GM18511 (cell line): Measurements from ENCODE around the gene BZW1.
"Not testable (repeated sequence)": the region's sequence is repeated elsewhere in the genome, so short reads cannot be mapped to it uniquely, and the experiment has no call there.

ENCODE experiments used
- ATAC-seq: cut with Tn5 transposase; IDR thresholded peaks from one replicate; pipeline ENCODE4 v1.9.1; 2021; ENCODE audit warnings: mild to moderate bottlenecking, moderate library complexity; ENCODE audit not compliant: unreplicated experiment

BZW1 gene

DNA sequence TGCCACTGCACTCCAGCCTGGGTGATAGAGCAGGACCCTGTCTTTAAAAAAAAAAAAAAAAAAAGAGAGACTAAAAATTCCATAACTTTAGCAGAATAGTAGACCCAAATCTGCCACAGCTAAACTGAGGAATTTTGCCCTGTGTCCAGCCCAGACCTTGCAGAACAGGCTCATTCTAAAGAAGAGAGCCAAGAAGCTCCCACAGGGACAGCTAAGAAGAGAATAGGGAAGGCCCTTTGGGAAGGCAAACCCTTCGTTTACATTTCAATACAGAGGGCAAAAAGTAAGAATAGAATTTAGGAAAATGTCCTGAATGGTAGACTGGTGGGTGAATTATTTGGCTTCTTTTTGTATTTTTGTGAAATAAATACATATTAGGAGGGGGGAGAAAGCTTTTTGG, 21.5 kb upstream of the BZW1 start:
- no peak for ATAC-seq

DNA sequence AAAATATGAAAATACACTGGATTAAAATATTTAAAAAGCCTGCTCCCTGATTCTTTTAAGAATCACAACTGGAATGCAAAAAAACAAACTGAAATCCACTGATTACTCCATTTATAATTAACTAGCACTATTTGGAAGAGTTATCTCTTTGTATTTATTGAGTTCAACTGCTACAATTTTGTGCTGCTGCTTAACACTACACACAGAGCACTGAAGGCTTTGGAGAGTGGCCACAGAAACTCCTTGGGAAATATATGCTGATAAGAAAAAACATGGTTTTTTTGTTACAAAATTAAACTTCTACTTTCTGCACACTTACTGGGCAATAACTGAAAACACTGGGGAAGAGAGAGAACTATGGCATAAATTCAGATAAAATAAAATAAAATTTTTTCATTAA, 19.8 kb upstream of the BZW1 start:
- ATAC-seq: no peak

GRCh38 chr2:200794143-200794542, 17.6 kb upstream of the BZW1 start:
- no peak for ATAC-seq

GRCh38 chr2:200795028-200795440, 16.7 kb upstream of the BZW1 start:
- no peak for ATAC-seq

- no peak for ATAC-seq
These were observed 15.1 kb upstream of the BZW1 start for GRCh38 chr2:200796561-200796960.

- ATAC-seq: no peak
These were observed 14.4 kb upstream of the BZW1 start for GRCh38 chr2:200797242-200797770.

DNA sequence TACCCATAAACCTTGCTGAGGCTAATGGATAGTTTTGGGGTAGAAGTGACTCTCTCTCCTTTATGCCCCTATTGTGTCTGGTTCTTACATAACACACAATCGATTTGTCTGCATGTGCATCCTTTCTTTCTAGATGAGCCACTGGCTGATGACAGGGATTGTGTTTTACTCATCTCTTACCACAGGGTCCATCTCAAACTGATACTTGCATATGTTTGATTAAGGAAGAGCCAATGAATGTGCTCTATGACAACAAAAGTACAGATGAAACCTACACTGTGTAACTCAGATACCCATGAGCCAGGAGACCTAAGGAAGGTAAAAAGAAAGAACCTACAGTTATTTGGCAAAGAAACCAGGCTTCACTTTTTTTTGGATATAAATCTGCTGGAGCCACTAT, 13.2 kb upstream of the BZW1 start:
- ATAC-seq: no peak

GRCh38 chr2:200800458-200800857, 11.3 kb upstream of the BZW1 start:
- no peak for ATAC-seq

- ATAC-seq: not testable (repeated sequence)
These were observed 10.3 kb upstream of the BZW1 start for GRCh38 chr2:200801431-200801830.

GRCh38 chr2:200809506-200810251, 2.0 kb upstream of the BZW1 start:
- no peak for ATAC-seq

- no peak for ATAC-seq
These were observed 1.3 kb upstream of the BZW1 start for GRCh38 chr2:200810252-200810997.

DNA sequence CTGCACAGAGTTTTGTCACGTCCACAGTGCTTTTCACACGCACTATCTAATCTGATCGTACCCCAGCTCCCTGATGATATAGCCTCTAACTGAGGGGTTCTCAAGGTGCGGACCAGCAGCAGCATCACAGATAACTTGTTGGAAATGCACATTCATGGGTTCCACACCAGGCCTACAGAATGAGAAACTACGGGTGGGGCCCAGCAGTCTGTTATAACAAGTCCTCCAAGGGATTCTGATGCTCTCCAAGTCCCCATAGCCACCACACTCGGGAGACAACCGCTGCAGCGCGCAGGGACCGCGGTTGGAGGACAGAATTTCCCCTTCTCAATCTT, 745 bp upstream of the BZW1 start:
- no peak for ATAC-seq

- peak; percentile 46 for ATAC-seq
These were observed 662 bp downstream of the BZW1 start for GRCh38 chr2:200812122-200813022.

- ATAC-seq: no peak
These were observed 2.6 kb downstream of the BZW1 start for GRCh38 chr2:200814276-200814815.

GRCh38 chr2:200814917-200815316, 3.2 kb downstream of the BZW1 start:
- no peak for ATAC-seq

- ATAC-seq: not testable (repeated sequence)
These were observed 7.0 kb downstream of the BZW1 start for GRCh38 chr2:200818732-200819131.

- no peak for ATAC-seq
These were observed 9.0 kb downstream of the BZW1 start for GRCh38 chr2:200820573-200821234.

DNA sequence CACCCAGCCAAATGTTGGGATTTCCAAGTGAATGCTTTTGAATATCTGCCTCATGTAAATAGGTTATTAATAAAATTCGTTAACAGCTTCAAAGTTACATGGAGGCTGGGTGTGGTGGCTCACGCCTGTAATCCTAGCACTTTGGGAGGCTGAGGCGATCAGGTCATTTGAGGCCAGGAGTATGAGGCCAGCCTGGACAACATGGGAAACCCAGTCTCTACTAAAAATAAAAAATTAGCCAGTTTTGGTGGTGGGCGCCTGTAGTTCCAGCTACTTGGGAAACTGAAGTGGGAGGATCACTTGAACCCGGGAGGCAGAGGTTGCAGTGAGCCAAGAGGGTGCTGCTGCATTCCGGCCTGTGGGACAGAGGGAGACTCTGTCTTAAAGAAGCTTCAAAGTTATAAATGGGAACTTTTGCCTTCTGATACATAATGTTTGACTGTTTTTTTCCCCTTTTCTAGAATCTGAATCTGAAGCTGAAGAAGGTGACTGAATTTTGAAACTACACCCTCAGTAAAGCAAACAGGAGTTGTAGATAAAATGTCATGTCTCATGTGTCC, 10.1 kb downstream of the BZW1 start:
- ATAC-seq: no peak

GRCh38 chr2:200828104-200828503, 16.4 kb downstream of the BZW1 start:
- no peak for ATAC-seq
